Stimulated activated naive CD8-positive, alpha-beta T cell treated with anti-CD3 and anti-CD28 coated beads, Interleukin-15, Interleukin-2, amounts not matched to agents 100 ng/mL and 50 ng/mL, for 24 hours (primary cell): ENCODE measurements around the gene ELANE.

Experiments
- H3K27ac Mint-ChIP-seq: one replicate; pipeline ENCODE4 v1.8.0; 2021; ENCODE audit warnings: mild to moderate bottlenecking, mixed read lengths
- H3K27me3 Mint-ChIP-seq: one replicate; pipeline ENCODE4 v1.8.0; 2021; ENCODE audit warnings: mixed read lengths
- H3K36me3 Mint-ChIP-seq: one replicate; pipeline ENCODE4 v1.8.0; 2021; ENCODE audit warnings: low read depth, mixed read lengths
- H3K4me1 Mint-ChIP-seq: one replicate; pipeline ENCODE4 v1.8.0; 2021; ENCODE audit warnings: low read depth, mixed read lengths
- H3K4me3 Mint-ChIP-seq: one replicate; pipeline ENCODE4 v1.8.0; 2021; ENCODE audit warnings: mild to moderate bottlenecking, mixed read lengths
- H3K9me3 Mint-ChIP-seq: one replicate; pipeline ENCODE4 v1.8.0; 2021; ENCODE audit warnings: mixed read lengths

ELANE gene

DNA sequence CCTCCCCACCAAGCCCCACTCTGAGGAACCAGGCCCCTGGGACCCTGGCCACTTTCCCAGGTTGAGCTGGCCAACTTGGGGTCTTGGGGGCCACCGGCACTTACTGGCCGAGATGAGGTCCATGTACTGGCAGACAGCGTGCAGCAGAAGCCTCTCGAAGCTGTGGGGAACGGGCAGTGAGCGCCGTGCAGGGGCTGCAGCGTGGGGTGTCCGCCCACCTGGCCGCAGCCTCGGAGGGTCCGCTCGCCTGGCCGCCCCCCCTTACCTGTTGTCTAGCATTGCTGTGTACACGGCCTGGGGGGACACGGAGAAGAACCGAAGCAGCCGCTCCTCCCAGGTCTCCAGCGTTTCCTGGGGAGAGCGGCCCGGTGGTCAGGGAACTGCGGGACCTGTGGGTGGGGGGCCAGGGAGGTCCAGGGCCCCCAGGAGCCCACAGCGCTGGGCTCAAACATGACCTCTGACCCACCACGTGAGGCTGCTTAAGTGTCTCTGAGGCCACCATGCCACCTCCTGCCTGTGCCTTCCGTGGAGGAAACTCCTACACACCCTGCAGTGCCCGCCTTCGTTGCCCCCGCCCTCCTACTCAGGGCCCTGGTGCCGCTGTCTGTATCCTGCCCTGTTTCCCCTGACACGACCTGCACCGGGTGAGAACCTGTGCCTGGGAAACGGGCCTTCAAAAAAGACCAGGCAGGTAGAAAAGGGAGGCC is 47.4 kb downstream of the ELANE start:
- peaks cover 15% of the 10 kb centered on the region for H3K36me3 Mint-ChIP-seq
- H3K9me3 Mint-ChIP-seq: no peaks in the 10 kb centered on the region
- H3K27ac Mint-ChIP-seq: no peak overlapping the region
- H3K4me1 Mint-ChIP-seq: peaks cover 6% of the 10 kb centered on the region
- no peaks in the 10 kb centered on the region for H3K27me3 Mint-ChIP-seq
- no peak overlapping the region for H3K4me3 Mint-ChIP-seq

DNA sequence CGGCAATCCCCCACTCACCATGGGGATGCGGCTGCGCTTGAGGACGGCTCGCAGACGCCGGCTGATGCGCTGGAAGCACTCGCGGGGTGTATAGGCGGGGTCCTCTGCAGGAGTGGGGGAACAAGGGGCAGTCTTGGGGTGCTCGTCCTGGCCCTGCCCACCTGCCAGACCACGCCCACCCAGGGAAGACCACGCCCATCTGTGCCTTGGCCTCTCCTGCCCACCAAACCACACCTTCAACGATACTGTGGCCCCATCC is 47.9 kb downstream of the ELANE start:
- Mint-ChIP-seq H3K4me1 (peaks cover 6% of the 10 kb centered on the region), H3K27me3 (no peaks in the 10 kb centered on the region), H3K9me3 (no peaks in the 10 kb centered on the region), H3K27ac (no peak overlapping the region), H3K4me3 (no peak overlapping the region), H3K36me3 (peaks cover 15% of the 10 kb centered on the region)

DNA sequence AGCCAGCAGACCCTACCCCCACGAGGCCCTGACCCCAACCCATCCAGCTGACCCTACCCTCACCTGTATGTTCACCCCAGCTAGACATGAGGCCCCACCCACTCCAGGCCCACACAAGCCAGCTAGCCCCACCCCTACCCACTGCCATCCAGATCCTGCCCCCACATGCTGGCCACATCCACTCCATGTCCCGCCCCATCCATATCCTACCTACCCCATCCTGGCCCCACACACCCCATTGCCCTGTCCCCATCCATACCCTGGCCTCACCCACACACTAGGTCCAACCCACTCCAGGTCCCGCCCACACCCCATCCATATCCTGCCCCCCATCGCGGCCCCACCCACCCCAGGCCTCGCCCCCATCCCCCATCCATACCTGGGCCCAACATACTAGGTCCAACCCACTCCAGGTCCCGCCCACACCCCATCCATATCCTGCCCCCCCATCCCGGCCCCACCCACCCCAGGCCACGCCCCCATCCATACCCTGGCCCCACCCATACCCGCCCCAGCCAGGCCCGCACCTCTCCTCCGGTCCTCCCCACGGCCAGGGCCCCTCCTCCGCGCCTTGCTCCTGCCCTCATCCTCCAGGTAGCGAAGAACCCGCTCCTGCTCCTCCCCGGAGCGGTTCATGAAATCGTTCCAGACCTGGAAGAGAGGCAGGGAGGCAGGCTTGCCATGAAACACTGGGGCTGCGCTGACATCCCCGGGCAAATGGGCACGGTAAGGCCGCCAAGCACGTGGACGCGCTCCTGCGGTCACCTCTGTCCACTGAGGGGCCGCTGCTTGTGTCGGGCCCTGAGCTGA is 48.4 kb downstream of the ELANE start:
- H3K36me3 Mint-ChIP-seq: peaks cover 15% of the 10 kb centered on the region
- H3K4me3 Mint-ChIP-seq: no peak overlapping the region
- H3K4me1 Mint-ChIP-seq: peaks cover 6% of the 10 kb centered on the region
- H3K27ac Mint-ChIP-seq: no peak overlapping the region
- H3K9me3 Mint-ChIP-seq: no peaks in the 10 kb centered on the region
- H3K27me3 Mint-ChIP-seq: no peaks in the 10 kb centered on the region

DNA sequence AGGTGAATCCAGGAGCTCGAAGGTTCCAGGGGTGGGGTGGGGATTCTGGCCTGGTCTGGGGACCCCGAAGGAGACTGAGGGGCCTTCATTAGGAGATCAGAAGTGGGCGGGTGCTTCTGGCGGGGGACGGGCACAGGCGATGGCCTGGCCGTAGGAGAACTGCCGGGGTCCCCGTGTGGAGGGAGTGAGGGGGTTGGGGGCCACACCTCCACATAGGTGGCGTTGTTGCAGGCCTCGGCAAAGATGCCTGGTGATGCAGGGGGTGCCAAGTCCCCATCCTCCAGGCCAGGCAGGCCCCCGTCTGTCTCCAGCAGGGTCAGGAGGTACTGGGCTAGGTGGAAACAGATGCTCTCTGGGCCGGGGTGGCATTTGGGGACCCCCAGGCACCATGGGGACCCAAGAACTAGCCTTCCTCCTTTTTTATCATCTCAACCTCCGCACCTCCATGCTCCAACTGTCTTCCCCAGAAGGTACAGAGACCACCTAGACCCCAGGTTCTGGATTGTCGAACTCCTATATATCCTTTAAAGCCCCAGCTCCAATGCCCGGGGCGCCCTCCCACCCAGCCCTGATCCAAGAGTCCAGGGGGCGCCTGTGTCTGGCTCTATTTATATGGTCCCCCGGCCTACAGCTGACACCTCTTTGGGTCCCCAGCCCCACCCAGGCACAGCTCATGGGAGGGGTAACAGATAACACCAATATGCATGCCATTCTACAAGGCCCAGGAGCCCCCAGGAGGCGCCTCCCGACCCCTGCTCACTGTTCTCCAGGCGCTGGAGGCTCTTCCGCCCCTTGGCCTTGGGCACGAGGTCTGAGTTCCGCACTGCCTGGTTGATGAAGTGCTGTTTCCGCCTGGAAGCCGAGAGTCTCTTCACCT is 49.4 kb downstream of the ELANE start:
- H3K4me3 Mint-ChIP-seq: no peak overlapping the region
- H3K27ac Mint-ChIP-seq: no peak overlapping the region
- no peaks in the 10 kb centered on the region for H3K9me3 Mint-ChIP-seq
- peaks cover 16% of the 10 kb centered on the region for H3K4me1 Mint-ChIP-seq
- H3K27me3 Mint-ChIP-seq: no peaks in the 10 kb centered on the region
- H3K36me3 Mint-ChIP-seq: peaks cover 12% of the 10 kb centered on the region

DNA sequence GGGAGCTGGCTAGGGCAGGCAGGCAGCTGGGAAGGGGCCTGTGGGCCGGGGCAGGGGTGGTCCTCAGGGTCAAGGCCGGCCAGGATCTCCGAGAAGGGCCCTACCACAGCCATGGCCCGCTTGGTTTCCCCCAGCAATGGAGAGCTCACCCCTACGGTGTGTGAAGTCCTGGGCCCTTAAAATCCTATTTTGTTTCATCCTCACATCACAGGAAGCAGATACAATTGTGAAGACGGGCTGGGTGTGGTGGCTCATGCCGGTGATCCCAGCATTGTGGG is 49.9 kb downstream of the ELANE start:
- peaks cover 22% of the 10 kb centered on the region for H3K4me1 Mint-ChIP-seq
- H3K4me3 Mint-ChIP-seq: no peak overlapping the region
- H3K36me3 Mint-ChIP-seq: peaks cover 7% of the 10 kb centered on the region
- no peak overlapping the region for H3K27ac Mint-ChIP-seq
- no peaks in the 10 kb centered on the region for H3K27me3 Mint-ChIP-seq
- H3K9me3 Mint-ChIP-seq: no peaks in the 10 kb centered on the region

GRCh38 chr19:902446-903226 is 50.5 kb downstream of the ELANE start:
- Mint-ChIP-seq H3K27me3 (no peaks in the 10 kb centered on the region), H3K27ac (no peak overlapping the region)

GRCh38 chr19:903266-903797 is 51.2 kb downstream of the ELANE start:
- Mint-ChIP-seq H3K9me3 (no peaks in the 10 kb centered on the region), H3K4me1 (peaks cover 35% of the 10 kb centered on the region), H3K36me3 (peaks cover 5% of the 10 kb centered on the region), H3K4me3 (no peak overlapping the region), H3K27me3 (no peaks in the 10 kb centered on the region), H3K27ac (no peak overlapping the region)

More at GRCh38 chr19:902446-903226, 50.5 kb downstream of the ELANE start:
- peaks cover 28% of the 10 kb centered on the region for H3K4me1 Mint-ChIP-seq
- peaks cover 5% of the 10 kb centered on the region for H3K36me3 Mint-ChIP-seq
- H3K4me3 Mint-ChIP-seq: no peak overlapping the region
- H3K9me3 Mint-ChIP-seq: no peaks in the 10 kb centered on the region

GRCh38 chr19:904545-904944 is 52.4 kb downstream of the ELANE start:
- H3K27me3 Mint-ChIP-seq: no peaks in the 10 kb centered on the region
- H3K9me3 Mint-ChIP-seq: no peaks in the 10 kb centered on the region
- H3K4me1 Mint-ChIP-seq: peaks cover 47% of the 10 kb centered on the region
- H3K27ac Mint-ChIP-seq: no peak overlapping the region
- H3K36me3 Mint-ChIP-seq: peaks cover 5% of the 10 kb centered on the region
- H3K4me3 Mint-ChIP-seq: no peak overlapping the region
